Measurements from ENCODE around the gene ADGRG2.
"Not testable (repeated sequence)": the region's sequence is repeated elsewhere in the genome, so short reads cannot be mapped to it uniquely, and the experiment has no call there.

The ADGRG2 gene

GRCh38 chrX:19059067-19059466 is 63.2 kb downstream of the ADGRG2 start:
- Mint-ChIP-seq H3K9me3 (no peaks in the 10 kb centered on the region), H3K4me1 (ENCODE audit: low read depth) (no peaks in the 10 kb centered on the region), H3K36me3 (ENCODE audit: low read depth) (no peaks in the 10 kb centered on the region), H3K27me3 (no peaks in the 10 kb centered on the region), H3K4me3 (no peak overlapping the region), H3K27ac (no peak overlapping the region)

- Mint-ChIP-seq H3K4me1 (ENCODE audit: low read depth) (no peaks in the 10 kb centered on the region), H3K27ac (no peak overlapping the region), H3K9me3 (no peaks in the 10 kb centered on the region), H3K27me3 (no peaks in the 10 kb centered on the region), H3K36me3 (ENCODE audit: low read depth) (no peaks in the 10 kb centered on the region), H3K4me3 (no peak overlapping the region)
Measured at GRCh38 chrX:19057856-19058255, 64.4 kb downstream of the ADGRG2 start.

- H3K36me3 Mint-ChIP-seq (ENCODE audit: low read depth) = no peaks in the 10 kb centered on the region
- no peaks in the 10 kb centered on the region for H3K9me3 Mint-ChIP-seq
- H3K4me1 Mint-ChIP-seq (ENCODE audit: low read depth) = no peaks in the 10 kb centered on the region
- H3K27ac Mint-ChIP-seq = no peak overlapping the region
- H3K4me3 Mint-ChIP-seq = no peak overlapping the region
- H3K27me3 Mint-ChIP-seq = peaks cover 4% of the 10 kb centered on the region
Measured at GRCh38 chrX:19049110-19049509, 73.2 kb downstream of the ADGRG2 start.

- peaks cover 4% of the 10 kb centered on the region for H3K27me3 Mint-ChIP-seq
- no peaks in the 10 kb centered on the region for H3K36me3 Mint-ChIP-seq (ENCODE audit: low read depth)
- no peaks in the 10 kb centered on the region for H3K9me3 Mint-ChIP-seq
- no peak overlapping the region for H3K27ac Mint-ChIP-seq
- no peak overlapping the region for H3K4me3 Mint-ChIP-seq
- no peaks in the 10 kb centered on the region for H3K4me1 Mint-ChIP-seq (ENCODE audit: low read depth)
Measured at GRCh38 chrX:19046343-19047215, 75.7 kb downstream of the ADGRG2 start.

DNA sequence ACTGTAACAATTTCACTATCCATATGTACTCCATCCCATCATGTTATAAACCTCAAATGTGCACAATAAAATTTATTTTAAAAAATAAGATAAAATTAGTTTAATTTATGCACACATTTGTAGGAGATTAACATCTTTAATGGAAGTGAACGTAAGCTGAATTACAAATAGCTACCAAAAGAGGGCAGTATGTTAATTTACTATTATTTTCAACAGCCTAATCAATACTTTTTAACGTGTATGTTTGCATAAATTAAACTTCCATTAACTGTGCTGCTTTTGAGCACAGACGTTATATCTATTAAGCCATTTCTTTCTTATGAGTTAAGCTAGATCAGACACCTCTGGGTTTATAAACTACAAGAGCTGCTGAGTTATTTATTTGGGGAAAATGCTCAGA is 81.9 kb downstream of the ADGRG2 start:
- no peaks in the 10 kb centered on the region for H3K4me1 Mint-ChIP-seq (ENCODE audit: low read depth)
- H3K36me3 Mint-ChIP-seq (ENCODE audit: low read depth) = no peaks in the 10 kb centered on the region
- H3K9me3 Mint-ChIP-seq = no peaks in the 10 kb centered on the region
- no peak overlapping the region for H3K27ac Mint-ChIP-seq
- H3K27me3 Mint-ChIP-seq = no peaks in the 10 kb centered on the region
- no peak overlapping the region for H3K4me3 Mint-ChIP-seq

- Mint-ChIP-seq H3K36me3 (ENCODE audit: low read depth) (no peaks in the 10 kb centered on the region), H3K27ac (no peak overlapping the region), H3K4me3 (no peak overlapping the region), H3K9me3 (no peaks in the 10 kb centered on the region), H3K4me1 (ENCODE audit: low read depth) (no peaks in the 10 kb centered on the region), H3K27me3 (no peaks in the 10 kb centered on the region)
Measured at GRCh38 chrX:19034025-19034424, 88.2 kb downstream of the ADGRG2 start.

- no peaks in the 10 kb centered on the region for H3K9me3 Mint-ChIP-seq
- no peaks in the 10 kb centered on the region for H3K4me1 Mint-ChIP-seq (ENCODE audit: low read depth)
- H3K4me3 Mint-ChIP-seq = no peak overlapping the region
- H3K36me3 Mint-ChIP-seq (ENCODE audit: low read depth) = no peaks in the 10 kb centered on the region
- H3K27me3 Mint-ChIP-seq = no peaks in the 10 kb centered on the region
- no peak overlapping the region for H3K27ac Mint-ChIP-seq
Measured at GRCh38 chrX:19030805-19031204, 91.5 kb downstream of the ADGRG2 start.

DNA sequence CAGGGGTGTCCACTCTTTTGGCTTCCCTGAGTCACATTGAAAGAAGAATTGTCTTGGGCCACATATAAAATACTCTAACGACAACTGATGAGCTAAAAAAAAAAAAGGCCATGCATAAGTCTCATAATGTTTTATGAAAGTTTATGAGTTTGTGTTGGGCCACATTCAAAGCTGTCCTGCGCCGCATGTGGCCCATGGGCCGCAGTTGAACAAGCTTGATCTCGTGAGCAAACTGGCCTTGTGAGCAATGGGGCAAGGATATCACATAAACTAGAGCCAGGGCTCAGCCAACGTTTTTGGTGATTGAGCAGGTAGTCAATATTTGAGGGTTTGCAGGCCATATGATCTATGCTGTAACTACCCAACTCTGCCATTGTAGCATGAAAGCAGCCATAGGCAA is 93.7 kb downstream of the ADGRG2 start:
- no peaks in the 10 kb centered on the region for H3K36me3 Mint-ChIP-seq (ENCODE audit: low read depth)
- no peak overlapping the region for H3K4me3 Mint-ChIP-seq
- no peaks in the 10 kb centered on the region for H3K9me3 Mint-ChIP-seq
- H3K27me3 Mint-ChIP-seq = no peaks in the 10 kb centered on the region
- H3K4me1 Mint-ChIP-seq (ENCODE audit: low read depth) = no peaks in the 10 kb centered on the region
- no peak overlapping the region for H3K27ac Mint-ChIP-seq

GRCh38 chrX:19024366-19024765 is 97.9 kb downstream of the ADGRG2 start:
- no peaks in the 10 kb centered on the region for H3K9me3 Mint-ChIP-seq
- no peak overlapping the region for H3K27ac Mint-ChIP-seq
- no peaks in the 10 kb centered on the region for H3K27me3 Mint-ChIP-seq
- no peaks in the 10 kb centered on the region for H3K4me1 Mint-ChIP-seq (ENCODE audit: low read depth)
- no peak overlapping the region for H3K4me3 Mint-ChIP-seq
- no peaks in the 10 kb centered on the region for H3K36me3 Mint-ChIP-seq (ENCODE audit: low read depth)

DNA sequence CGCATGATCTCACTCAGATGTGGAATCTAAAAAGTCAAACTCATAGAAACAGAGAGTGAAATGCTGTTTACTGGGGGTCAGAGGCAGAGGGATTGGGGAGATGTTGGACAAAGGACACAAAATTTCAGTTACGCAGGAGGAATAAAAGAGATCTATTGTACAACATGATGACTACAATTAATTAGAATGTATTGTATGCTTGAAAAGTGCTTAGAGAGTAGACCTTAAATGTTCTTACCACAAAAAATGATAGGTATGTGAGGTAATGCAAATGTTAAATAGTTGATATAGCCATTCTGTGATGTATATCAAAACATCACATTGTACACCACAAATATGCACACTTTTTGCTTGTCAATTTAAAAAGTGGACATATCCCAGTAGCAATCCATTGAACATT is 102.3 kb downstream of the ADGRG2 start:
- no peak overlapping the region for H3K4me3 Mint-ChIP-seq
- H3K36me3 Mint-ChIP-seq (ENCODE audit: low read depth) = no peaks in the 10 kb centered on the region
- no peaks in the 10 kb centered on the region for H3K27me3 Mint-ChIP-seq
- H3K27ac Mint-ChIP-seq = no peak overlapping the region
- no peaks in the 10 kb centered on the region for H3K4me1 Mint-ChIP-seq (ENCODE audit: low read depth)
- no peaks in the 10 kb centered on the region for H3K9me3 Mint-ChIP-seq

GRCh38 chrX:19017271-19017670 is 105.0 kb downstream of the ADGRG2 start:
- no peak overlapping the region for H3K4me3 Mint-ChIP-seq
- H3K4me1 Mint-ChIP-seq (ENCODE audit: low read depth) = no peaks in the 10 kb centered on the region
- H3K9me3 Mint-ChIP-seq = no peaks in the 10 kb centered on the region

GRCh38 chrX:19016614-19017013 is 105.7 kb downstream of the ADGRG2 start:
- not testable (repeated sequence) for H3K36me3 Mint-ChIP-seq (ENCODE audit: low read depth); H3K4me1 Mint-ChIP-seq (ENCODE audit: low read depth); H3K27ac Mint-ChIP-seq; H3K27me3 Mint-ChIP-seq; H3K4me3 Mint-ChIP-seq; H3K9me3 Mint-ChIP-seq

More at GRCh38 chrX:19017271-19017670, 105.0 kb downstream of the ADGRG2 start:
- Mint-ChIP-seq H3K27me3 (no peaks in the 10 kb centered on the region), H3K36me3 (ENCODE audit: low read depth) (no peaks in the 10 kb centered on the region), H3K27ac (no peak overlapping the region)

GRCh38 chrX:19007868-19008267 is 114.4 kb downstream of the ADGRG2 start:
- no peaks in the 10 kb centered on the region for H3K27me3 Mint-ChIP-seq
- H3K36me3 Mint-ChIP-seq (ENCODE audit: low read depth) = no peaks in the 10 kb centered on the region
- no peak overlapping the region for H3K27ac Mint-ChIP-seq
- H3K4me3 Mint-ChIP-seq = no peak overlapping the region
- H3K9me3 Mint-ChIP-seq = no peaks in the 10 kb centered on the region
- no peaks in the 10 kb centered on the region for H3K4me1 Mint-ChIP-seq (ENCODE audit: low read depth)

- Mint-ChIP-seq H3K36me3 (ENCODE audit: low read depth) (no peaks in the 10 kb centered on the region), H3K27me3 (no peaks in the 10 kb centered on the region), H3K4me1 (ENCODE audit: low read depth) (no peaks in the 10 kb centered on the region), H3K27ac (no peak overlapping the region), H3K9me3 (no peaks in the 10 kb centered on the region), H3K4me3 (no peak overlapping the region)
Measured at GRCh38 chrX:19007011-19007410, 115.3 kb downstream of the ADGRG2 start.

- Mint-ChIP-seq H3K4me1 (ENCODE audit: low read depth) (no peaks in the 10 kb centered on the region), H3K36me3 (ENCODE audit: low read depth) (no peaks in the 10 kb centered on the region), H3K4me3 (no peak overlapping the region), H3K27me3 (no peaks in the 10 kb centered on the region), H3K9me3 (no peaks in the 10 kb centered on the region), H3K27ac (no peak overlapping the region)
Measured at GRCh38 chrX:19005909-19006308, 116.4 kb downstream of the ADGRG2 start.

- Mint-ChIP-seq H3K9me3 (no peaks in the 10 kb centered on the region), H3K4me1 (ENCODE audit: low read depth) (no peaks in the 10 kb centered on the region), H3K27me3 (no peaks in the 10 kb centered on the region), H3K4me3 (no peak overlapping the region), H3K36me3 (ENCODE audit: low read depth) (no peaks in the 10 kb centered on the region), H3K27ac (no peak overlapping the region)
Measured at GRCh38 chrX:19003756-19004155, 118.5 kb downstream of the ADGRG2 start.

Measured in stimulated activated naive CD8-positive, alpha-beta T cell treated with anti-CD3 and anti-CD28 coated beads, Interleukin-15, Interleukin-2, amounts not matched to agents 100 ng/mL and 50 ng/mL, for 24 hours (primary cell).